GM11168 (cell line): ENCODE results near the gene RAD51B.
"Not testable (repeated sequence)": the region's sequence is repeated elsewhere in the genome, so short reads cannot be mapped to it uniquely, and the experiment has no call there.

Source experiments
- in situ Hi-C: fragments of 300-500 bp; cut with MboI; formaldehyde crosslinking; loops from one replicate; pipeline ENCODE4 v1.12.0; 2022; ENCODE audit warnings: low sequenced_read_pairs; ENCODE audit not compliant: unreplicated experiment

Gene RAD51B

DNA sequence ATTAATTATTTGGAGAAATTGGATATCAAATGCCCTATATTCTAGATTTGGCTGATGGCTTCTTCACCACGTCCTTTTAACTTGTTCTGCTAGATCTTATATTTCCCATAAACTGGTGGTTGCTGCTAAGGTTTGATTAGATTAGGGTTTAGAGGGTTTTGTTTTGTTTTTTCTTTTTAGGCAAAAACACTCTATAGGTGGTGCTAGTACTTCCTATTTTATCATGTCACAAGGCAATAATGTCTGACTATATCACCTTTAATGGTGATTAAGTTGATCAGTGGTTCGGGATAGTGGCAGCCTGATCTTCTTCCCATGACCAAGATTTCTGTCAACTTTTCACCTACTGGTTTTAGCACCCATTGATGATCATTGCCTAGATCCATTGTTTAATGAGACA lies 455.1 kb downstream of the RAD51B start:
- in situ Hi-C loops = no loop called here

DNA sequence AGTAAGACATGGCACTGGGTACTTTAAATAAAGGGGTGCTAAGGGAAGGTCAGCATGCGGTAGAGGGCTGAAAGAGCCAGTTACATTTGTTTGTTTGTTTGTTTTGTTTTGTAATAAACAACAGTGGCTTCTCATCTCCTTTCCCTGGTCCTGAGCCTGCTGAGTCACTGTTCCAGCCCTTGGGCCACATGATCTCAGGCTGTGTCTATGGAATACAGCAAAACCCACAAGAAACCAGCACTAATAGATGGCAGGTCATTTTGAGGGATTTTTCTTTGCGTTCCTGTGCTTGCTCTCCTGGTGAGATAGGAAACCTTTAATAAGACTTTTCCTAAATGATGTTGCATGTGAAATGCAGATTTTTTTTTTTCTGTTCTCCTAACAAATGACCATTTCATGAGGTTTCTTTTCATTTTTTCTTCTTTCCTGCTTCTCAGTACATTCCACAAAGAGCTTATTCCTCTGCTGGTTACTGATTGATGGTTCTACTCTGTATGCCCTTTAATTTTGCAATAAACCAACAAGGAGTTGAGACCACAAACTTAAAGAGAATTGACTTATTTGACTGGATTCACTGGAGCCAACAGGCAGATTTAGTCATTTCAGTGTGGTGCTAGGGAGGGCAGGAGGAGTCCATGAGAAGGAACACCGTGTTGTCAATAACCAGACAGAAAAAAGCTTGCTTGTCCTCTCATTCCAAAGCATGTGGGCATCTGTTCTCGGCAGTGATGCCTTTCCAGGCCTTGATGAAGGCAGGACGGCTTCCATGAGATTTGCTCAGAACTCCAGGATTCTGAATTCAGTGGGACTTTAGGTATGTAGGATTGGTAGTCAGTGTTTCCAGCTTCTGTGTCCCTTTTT lies 459.2 kb downstream of the RAD51B start:
- in situ Hi-C loops = no loop called here

DNA sequence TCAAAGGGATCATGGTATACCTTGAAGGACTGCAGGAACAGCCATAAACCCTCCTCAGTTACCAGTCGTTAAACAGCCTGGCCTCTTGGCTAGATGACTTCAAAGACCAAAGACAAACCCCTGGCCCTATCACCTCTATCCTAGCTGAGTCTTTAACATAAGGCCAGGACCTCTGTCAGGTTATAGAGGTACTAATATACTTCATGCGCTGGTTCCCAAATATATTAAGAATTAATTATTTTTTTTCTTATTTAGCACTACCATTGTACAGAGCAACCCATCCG lies 459.8 kb downstream of the RAD51B start:
- in situ Hi-C loops = no loop called here

DNA sequence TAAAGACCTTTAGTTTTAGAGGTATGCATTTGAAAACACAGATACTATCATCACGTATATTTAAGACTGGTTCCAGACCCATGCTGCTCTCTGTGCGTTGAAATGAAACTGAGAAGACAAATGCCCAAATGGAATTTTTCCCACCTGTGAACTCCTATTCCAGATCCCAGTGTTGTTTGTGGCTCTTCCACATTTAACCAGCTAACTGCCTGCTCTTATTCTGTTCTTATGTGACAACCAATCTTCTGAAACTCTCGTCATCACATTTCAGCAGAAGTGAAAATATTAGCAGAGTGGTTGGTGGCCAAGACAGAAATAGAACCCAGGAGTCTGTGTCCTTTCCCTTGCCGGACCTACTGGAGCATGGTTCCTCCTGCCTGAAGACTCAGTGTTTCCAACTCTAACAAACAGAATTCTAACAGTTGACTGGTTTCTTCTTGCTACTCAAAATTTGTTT lies 460.2 kb downstream of the RAD51B start:
- in situ Hi-C loops = no loop called here

DNA sequence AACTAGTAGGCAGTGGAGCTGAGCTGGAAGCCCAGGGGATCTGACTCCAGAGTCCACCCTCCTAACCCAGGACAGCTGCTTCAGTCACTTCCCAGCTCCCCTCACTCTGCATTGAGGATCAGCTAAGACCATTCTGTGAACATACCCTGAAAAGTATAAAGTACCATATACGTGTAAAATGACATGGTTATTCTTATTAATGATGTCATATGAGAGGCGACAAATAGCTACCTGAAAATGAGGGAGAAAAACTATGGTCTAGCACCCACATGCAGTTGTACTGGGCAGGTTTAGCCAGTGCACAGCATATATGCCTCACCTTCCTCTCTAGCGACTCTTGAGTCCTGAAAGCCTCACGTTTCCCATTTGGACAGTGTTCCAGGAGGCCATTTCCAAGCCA lies 461.9 kb downstream of the RAD51B start:
- in situ Hi-C loops = no loop called here

DNA sequence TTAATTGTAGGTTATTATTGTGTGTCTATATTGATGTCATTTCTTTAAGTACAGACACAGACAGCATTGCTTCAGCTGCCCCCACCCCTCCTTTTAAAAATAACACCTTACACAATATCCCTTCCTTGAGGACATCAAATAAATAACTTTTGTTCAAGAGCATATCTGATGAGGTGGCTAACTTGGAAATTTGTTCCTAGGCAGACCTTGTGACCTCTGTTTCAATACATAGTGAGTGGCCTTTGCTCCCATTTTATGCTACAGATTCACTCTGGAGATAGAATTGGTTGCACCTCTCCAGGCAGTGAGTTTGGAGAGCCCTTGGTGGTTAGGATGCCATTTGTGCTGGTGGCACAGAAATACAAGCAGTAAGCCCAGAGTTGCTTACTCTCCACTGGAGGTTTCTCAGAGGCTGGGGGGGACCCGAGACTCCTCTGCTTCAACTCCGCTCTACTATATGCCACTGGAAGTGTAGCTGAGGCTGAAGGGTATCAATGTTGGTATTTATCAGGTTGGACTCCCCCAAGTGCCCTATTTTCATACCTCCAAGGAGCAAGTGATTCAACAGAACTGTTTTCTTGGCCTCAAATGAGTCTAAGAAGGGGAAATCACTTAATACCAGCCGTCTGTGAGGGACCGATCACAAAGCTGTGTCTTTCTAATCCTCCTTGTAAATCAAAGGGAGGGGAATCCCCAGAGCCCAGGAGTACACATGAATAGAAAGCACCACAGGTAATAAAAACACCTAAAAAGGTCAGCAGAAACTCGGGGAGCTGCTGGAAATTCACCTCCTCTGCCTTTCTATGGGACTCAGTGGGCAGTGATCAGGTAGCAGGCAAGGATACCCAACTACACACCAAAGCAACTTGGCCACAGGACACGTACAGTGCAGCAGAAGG lies 463.1 kb downstream of the RAD51B start:
- in situ Hi-C loops = no loop called here

DNA sequence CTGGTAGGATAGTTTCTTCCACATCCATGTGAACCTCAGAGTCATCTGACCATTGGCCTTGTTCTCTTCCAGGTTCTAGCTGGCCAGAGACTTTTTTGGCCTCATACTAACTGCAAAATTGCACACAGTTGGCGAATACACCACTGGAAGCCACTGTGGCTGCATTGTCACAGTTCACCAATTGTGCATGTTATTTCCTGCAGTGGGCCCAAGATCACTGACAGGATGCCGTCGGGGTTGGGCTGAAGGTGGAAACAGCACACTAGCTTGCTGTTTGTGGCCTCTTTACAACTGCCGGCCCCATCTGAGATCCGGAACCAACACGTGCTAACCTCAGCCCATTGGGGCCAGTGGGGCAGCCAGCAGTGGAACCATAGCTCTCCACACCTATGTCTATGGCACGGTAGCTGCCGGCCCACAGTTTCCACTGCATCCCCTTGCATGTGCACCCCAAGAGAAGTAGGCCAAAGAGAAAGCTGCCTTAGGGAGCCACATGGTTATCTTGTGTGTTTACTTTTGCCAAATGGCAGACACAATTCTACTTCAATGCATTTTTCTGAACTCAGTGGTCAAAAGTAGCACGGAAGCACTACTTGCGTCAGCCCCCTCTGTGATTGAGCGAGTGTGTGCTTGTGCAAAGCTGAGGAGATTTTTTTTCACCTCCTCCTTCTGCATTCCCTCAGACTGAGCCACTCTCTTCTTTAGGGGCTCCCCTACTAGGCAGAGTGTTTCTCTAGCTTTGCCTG lies 464.0 kb downstream of the RAD51B start:
- in situ Hi-C loops = no loop called here

DNA sequence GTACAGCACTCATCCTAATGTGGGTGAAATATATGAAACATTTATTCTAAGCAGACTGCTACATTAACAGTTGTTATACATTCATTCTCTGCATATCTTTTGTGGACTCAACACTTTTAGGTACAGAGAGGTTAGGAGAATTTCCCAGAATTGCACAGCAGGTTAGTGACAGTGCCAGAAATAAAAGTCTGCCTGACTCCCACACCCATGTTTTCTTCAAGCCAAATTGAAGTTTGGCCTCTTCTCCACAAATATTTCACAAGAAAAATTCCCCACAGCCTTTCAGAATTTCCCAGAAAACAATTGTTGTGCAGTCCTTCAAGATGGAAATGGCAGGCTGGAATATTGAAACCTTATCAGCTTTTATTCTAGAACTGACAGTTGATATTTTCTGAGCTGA lies 464.8 kb downstream of the RAD51B start:
- in situ Hi-C loops = no loop called here

DNA sequence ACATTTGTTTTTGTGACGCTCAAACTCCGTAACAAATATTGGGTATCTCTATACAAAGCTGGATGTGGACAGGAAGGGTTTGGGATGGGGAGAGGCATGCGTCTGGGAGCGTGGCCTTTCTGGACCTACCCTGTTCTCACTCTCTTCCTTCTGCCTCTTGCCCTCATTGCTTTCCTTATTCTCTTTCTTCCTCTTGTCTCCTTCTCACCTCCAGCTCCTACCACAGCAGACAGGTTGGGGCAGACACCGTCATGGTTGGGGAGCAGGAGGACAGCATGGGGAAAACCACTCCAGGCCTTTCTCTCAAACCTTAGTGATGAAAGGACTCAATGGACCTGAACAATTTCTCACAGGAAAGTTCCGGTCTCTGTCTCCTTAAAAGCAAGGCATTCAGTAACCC lies 465.3 kb downstream of the RAD51B start:
- in situ Hi-C loops = no loop called here

DNA sequence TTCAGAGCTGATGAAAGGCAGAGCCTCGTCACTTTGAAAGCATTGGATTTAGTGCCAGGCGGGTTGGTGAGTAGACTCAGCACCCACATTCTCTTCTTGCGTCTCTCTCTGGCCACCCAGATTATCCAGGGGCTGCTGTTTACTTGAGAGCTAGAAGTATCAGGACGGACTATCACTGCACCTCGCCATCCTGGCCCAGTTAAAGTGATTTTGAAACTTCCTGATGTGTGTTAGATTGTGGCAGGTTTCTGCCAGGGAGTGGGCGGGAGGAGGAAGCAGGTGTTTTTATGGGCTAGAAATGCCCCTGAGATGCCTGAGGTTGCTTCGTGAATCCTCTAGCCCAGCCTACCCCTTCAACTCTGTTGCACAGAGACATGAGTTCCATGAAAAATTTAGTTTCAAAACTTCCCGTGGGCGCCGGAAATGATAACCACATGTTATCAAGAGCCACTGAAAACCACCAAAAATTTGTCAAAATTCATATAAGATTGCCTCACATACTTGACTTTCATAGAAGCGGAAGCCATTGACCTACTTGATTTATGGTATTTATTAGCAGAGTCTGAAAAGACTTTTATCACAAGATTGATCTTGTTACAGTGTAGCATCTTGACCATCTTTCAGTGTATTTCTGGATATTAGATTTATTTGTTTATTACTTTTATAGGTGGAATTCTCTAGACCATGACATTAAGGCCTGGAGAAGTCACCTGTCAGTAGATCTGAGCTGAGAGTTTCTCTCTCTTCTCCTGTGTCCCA lies 466.0 kb downstream of the RAD51B start:
- in situ Hi-C loops = no loop called here

DNA sequence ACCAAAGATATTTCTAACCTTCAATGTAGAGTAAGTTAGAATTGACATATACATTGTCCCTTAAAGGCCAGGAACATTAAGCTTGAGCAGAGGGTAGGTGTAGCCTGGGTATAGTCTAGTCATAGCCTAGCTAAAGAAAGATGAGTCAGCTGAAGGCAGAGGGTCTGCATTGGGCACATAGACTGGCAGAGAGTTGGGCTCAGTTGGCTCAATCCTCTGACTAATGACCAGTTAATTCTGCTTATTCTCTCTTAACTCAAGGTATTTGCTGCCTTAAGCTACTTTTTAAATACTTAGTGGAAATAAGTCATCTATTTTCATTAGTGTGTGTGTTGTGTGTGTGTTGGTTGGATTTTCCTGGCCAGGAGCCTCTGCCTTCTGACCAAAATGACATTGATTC lies 467.1 kb downstream of the RAD51B start:
- in situ Hi-C loops = no loop called here

DNA sequence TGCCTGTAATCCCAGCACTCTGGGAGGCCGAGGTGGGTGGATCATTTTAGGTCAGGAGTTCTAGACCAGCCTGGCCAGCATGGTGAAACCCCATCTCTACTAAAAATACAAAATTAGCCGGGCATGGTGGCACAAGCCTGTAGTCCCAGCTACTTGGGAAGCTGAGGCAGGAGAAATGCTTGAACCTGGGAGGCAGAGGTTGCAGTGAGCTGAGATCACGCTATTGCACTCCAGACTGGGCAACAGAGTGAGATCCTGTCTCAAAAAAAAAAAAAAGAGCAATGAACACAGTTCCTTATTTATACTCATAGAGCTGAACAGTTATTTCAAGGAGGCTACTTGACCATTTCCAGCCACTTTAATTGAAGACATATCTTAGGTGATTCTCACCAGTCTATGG lies 469.9 kb downstream of the RAD51B start:
- in situ Hi-C loops = not testable (repeated sequence)

DNA sequence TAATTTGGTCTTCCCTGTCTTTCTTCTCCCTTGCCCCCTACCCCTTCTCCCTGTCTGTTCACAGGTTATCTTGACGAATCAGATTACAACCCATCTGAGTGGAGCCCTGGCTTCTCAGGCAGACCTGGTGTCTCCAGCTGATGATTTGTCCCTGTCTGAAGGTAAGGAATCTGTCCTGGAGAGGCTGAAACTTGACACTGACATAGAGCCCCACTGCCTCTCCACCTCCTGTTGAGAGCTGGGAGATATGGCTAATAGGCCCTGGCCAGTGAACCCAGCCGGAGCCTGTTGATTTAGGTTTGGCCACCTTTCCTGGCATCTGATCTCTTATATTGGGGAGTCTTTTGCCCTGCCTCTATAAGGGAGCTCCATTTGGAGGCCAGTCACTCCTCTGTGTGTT lies 472.2 kb downstream of the RAD51B start:
- in situ Hi-C loops = no loop called here

DNA sequence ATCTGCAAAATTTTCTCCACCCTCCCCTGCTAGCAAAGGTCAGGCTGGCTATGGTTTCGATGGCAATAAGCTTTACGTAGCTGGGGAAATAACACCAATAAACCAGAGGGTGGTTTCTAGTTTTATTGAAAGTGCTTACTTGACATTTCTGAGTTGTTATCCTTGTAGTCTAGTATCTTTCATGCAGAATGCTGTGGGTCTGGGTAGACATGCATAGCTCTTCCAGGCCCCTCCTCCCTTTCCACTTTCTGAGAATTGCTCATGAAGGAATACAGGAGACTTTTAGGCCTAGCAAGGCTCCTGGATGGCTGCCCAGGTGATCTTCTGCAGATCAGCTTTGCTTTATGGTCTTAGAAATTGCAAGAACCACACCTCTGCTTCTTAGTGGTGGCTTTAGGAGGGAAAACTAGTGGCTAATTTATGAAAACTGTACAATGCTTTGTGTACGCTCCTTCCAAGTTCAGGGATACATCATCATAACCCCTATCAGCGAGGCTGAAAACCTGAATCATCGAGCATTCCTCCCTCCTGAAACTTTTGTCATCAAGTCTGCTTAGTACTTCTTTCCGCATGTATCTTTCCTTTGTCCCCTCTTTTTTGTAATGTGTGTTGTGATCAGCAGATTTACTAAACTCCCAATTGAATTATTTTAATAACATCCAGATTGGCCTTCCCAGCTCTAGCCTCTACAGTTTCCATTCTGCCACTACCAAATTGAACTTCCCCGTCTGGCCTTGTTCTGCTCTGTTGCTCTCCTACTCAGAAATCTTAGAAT lies 473.0 kb downstream of the RAD51B start:
- in situ Hi-C loops = no loop called here

DNA sequence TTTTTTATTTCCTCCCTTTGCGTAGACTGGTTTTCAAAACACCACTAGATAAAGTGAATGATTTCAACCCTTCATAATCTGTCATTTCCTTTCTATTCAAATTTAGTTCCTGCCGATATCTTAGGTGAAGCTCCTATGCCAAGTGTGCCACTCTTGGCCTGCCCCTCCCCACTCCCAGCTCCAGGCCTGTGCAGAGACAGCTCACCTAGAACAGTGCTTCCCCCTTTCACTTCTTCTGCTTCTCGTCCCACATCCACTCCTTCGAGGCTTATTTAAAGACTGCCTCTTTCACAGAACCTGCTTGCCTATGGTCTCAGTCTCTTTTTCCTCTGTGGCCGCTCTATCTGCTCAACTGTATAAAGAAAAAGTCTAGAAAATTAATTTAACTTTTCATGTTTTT lies 473.8 kb downstream of the RAD51B start:
- in situ Hi-C loops = no loop called here

DNA sequence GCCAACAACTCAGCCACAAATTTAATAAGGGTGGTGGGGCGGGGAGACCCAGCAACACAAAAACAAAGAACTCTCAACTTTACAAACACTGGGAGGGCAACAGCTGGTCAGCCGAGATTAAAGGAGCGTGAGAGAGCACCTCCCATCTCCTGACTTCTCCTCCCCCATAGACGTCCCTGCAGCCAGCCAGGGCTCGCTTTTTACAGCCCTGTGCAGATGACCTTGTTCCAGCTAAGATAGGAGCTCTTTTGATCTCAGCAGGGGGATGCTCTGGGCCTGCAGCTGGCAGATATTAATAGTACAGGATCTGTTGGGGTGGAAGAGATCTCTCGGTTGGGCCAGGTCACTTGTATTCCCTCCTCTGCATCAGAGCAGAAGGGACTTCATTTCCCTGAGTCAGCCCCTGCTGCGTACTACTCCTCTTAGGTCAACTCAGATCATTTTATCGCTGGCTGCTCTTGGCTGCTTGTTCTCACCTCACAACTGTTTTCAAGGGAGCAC lies 475.8 kb downstream of the RAD51B start:
- in situ Hi-C loops = no loop called here

DNA sequence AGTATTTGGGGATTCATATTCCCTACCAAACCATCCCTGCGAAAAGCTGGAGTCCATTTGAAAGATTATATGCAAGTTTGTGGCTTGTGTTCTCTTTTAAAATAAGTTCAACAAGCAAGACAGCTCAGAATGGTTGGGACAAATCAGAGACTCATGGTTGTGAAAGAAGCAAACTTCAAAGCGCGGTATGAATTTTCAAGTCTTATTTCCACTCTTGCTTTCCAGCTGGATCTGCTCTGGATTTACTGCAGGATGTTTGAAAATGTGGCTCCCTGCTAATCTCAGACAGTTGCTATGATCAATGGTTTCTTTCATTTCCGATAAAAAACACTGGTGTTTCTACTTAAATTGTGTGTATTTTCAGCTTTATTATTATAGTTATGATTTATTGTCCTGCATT lies 477.5 kb downstream of the RAD51B start:
- in situ Hi-C loops = no loop called here

DNA sequence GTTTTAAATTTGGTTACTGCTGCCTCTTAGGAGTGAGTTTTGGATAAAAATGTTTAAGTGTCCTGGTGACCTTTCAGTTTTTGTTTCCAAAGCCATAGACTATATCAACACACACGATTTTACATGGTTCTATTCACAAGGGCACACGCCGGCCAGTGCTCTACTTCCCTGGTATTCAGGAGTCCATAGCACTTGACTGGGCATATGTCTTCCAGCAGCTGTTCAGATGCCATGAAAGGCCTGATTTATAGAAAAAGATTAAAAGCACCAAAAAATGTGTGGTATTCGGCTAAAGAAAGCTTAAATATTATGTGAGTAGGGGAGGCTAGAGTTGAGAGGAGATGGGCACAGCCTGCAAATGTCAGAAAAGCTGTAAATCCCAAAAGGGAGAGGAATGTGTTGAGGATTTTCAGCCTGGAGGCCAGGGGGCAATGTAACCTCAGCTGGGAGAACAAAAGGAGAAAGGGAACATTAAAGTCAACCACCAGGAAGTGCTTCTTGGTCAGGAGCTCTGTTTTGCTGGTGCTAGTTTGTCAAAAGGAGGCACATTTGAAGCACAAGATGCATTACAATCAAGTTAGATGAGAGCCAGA lies 478.4 kb downstream of the RAD51B start:
- in situ Hi-C loops = no loop called here

DNA sequence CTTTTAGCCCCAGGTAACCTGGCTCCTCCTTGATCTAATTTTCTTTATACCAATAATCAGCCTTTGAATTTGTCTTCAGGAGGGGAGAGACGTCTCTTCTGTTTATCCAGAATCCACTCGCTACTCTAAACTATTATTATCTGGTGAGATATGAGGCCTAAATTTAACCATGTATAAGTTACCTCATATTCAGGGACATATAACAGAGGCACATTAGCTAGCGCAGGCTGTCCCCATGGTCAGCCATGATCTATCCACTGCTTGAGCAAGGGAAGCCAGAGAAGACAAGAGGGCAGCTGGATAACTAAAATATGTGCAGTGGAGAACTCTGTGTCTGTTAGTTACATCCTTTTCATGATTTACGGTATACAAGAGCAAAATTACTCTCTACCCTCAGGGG lies 481.0 kb downstream of the RAD51B start:
- in situ Hi-C loops = no loop called here
